GM19468 (cell line): ENCODE measurements around the gene SMCR8.
A peak's percentile ranks its signal among the peaks of the same experiment; 100 is the strongest.
"Not testable (repeated sequence)": the region's sequence is repeated elsewhere in the genome, so short reads cannot be mapped to it uniquely, and the experiment has no call there.

Experiments used
- ATAC-seq: cut with Tn5 transposase; IDR thresholded peaks from one replicate; pipeline ENCODE4 v1.9.1; 2021; ENCODE audit warnings: mild to moderate bottlenecking, moderate library complexity, moderate number of reproducible peaks; ENCODE audit not compliant: unreplicated experiment; ENCODE audit errors: extremely low read depth

Gene SMCR8

DNA sequence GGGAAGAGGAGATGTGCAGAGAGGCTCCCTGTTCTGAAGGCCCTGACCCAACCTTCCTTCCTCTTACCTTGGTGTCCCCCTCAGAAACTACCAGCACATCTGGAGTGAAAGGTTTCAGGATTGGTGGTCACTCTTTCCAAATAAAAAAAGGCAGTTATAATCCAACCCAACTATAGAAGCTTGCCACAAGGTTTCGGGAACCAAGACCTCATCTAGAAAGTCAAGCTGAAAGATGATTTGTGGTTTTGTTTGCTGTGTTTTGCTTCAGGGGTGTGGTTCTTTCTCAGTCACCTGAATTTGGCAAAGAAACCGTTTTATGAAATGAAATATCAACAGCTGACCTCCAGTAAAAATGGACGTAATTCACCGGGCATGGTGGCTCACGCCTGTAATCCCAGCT lies 28.9 kb downstream of the SMCR8 start:
- no peak for ATAC-seq

DNA sequence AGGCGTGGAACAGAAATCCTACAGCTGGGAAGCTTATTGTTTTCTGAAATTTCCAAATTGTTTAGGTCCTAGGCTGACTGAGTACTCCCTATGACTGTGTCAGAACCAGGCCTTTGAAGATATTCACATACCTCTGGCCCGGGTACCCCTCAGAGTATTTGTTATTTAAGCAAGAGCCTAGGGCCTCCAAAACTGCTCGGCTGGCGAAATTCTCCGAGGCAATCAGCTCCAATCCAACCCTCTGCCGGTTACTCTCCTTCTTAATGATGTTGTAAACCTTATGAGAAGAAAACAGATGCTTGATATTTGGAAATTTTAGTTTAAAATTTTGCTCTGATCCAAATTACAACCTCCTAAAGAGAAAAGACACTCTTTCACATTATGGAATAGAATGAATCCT lies 38.4 kb downstream of the SMCR8 start:
- ATAC-seq, result no peak

DNA sequence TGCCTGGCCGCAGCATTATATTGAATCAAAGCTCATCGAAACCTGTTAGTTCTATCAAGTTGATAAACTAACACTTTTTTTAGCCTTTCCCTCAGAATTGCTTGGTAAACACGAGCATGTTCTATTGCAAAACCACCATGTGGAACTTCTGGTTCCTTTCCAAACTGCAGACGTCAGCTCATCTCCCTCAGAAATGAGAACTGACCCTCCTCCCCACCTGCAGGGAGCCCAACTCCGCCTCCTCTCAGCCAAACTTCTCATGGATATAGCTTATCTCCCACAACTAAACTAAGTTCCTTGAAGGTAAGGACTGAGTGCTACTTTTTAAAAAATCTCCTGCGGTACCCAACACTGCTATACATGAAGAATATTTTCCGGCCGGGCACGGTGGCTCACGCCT lies 41.5 kb downstream of the SMCR8 start:
- ATAC-seq, result no peak

DNA sequence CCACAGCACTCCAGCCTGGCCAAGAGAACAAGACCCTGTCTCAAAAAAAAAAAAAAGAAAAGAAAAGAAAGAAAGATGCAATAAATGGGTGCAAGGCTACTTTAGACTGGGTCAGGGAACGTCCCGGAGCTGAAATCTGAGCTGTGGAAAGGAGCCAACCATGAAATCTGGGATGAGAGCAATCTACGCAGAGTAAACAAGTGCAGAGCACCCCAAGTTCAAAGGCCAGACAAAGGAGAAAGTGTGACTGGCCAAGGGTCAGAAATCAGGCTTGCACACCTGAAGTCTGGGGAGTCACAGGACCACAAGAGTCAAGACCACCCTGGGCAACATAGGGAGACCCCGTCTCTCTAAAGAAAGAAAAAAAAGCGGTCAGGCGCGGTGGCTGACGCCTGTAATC lies 45.4 kb downstream of the SMCR8 start:
- ATAC-seq, result no peak

DNA sequence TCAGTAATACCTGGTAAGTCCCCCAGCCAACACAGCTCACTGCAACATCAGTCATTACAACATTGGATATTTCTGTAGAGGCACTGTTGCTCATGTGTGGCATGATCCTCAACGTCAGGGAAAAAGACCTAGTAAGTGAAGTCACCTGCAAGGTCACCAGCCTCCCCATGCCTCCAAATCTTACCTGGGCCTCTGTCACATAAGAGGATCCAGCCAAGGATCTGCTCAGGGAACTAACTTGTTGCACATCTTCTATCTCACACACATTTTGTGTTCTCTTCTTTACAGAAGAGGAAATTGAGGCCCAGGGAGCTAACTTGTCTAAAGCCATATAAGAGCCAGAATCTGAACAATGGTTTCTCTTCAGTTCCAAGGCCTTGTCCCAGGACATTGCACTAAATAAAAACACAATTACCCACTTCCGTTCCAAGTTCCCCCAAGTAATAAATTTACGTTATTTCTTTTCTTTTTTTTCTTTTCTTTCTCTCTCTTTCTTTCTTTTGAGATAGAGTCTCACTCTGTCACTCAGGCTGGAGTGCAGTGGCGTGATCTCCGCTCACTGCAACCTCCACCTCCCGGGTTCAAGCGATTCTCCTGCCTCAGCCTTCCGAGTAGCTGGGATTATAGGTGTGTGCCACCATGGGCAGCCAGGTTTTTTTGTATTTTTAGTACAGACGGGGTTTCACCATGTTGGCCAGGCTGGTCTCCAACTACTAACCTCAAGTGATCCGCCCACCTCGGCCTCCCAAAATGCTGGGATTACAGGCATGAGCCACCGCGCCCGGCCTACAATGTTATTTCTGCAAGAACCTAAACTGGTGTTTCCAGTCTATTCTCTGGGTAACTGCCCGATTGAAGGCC lies 47.0 kb downstream of the SMCR8 start:
- ATAC-seq, result no peak

DNA sequence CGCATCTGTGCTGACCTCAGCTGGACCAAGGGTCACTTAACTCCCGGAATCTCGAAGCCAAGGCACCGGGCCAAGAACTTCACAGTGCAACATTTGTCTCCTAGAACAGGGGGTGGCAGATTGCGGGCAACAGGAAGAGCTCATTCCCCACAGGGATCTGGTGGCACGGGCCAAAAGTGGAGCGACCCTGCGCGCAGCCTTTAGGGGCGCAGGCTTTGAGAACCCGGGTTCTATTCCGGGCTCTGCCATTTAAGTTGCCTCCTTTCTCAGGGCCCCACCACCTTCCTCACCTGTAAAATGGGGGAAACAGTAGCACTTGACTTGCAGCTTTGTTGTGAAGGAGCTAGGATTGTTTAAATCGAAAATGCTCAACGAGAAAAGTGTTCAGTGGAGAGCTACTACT lies 47.6 kb downstream of the SMCR8 start:
- ATAC-seq, result no peak

DNA sequence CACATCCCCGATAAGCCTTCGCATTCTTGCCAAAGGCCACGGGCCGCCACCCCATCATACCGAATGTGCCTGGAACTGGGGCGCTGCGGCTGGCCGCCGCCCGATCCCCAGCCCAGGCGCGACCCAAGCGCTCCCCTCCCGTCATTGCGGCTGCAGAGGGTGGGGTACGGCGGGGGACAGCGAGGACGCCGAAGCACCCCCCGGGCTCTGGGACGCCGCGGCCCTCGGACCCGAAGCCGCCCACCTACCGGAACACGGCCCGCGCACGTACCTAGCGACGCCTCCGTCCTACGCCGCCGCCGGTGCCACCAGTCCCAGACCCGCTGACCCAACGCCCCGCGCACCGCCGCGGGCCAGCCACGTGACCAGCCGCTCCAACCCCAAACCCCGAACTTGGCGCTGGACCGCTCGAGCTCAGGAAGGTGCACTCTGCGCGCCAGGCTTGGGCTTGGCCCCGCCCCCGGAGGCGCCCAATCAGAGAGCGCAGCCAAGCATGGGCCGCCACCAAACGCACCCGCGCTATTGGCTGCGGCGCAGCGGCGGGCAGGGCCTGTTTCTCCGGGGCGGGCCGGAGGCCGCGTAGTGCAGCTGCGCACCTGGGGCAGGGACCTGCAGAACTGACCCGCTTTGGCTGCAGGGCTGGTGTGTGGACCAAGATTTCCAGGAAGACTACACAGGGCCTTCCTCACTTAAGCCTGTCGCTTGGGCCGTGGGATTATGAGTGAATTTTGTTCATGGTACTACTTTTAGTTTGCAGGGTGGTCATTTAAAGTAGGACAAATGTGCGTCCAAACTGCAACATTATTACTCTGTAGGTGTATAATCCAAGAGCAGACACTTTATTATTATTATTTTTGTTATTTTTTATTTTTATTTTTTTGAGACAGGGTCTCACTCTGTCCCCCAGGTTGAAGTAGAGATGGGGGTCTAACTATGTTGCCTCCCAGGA lies 48.3 kb downstream of the SMCR8 start, which contains the start of gene SHMT1:
Gene SHMT1 (minus strand): TSS at position 450 of the 949 bp plus-strand sequence. CDS start 7,569 bp downstream, outside the sequence.
- ATAC-seq, result peak; percentile 98

DNA sequence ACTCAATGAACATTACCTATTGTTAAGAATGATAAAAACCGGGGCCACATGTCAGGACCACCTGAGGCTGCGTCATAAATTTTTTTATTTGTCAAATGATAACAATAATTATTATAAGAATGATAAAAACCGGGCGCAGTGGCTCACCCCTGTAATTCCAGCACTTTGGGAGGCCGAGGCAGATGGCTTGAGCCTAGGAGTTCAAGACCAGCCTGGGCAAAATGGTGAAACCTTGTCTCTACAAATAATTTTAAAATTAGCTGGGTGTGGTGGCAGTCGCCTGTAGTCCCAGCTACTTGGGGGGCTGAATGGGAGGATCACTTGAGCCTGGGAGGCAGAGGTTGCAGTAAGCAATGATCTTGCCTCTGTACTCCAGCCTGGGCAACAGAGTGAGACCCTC lies 49.1 kb downstream of the SMCR8 start:
- ATAC-seq, result no peak

DNA sequence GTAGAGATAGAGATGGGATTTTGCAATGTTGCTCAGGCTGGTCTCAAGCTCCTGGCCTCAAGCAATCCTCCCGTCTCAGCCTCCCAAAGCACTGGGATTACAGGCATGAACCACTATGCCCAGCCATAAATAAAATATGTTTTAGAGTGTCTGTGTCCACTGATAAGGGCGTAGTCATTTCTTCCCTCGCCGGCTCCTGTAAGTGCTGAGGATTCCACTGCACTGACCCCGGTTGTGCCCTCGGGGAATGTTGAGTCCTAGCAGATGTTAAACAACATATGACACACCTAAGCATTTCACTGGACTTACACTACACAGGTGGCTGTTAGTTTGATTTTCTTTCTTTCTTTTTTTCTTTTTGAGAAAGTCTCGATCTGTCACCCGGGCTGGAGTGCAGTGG lies 53.9 kb downstream of the SMCR8 start:
- no peak for ATAC-seq

DNA sequence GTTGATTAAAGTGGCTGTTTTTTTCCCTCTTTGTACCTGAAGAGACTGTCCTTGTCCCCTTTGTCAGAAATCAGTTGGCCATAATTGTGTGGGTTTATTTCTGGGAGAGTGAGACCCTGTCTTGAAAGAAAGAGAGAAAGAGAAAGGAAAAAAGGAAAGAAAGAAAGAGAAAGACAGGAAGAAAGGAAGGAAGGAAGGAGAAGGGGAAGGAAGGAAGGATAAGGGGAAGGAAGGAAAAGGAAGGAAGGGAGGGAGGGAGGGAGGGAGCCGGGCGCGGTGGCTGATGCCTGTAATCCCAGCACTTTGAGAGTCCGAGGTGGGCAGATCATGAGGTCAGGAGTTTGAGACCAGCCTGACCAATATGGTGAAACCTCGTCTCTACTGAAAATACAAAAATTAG lies 55.7 kb downstream of the SMCR8 start:
- ATAC-seq, result no peak

DNA sequence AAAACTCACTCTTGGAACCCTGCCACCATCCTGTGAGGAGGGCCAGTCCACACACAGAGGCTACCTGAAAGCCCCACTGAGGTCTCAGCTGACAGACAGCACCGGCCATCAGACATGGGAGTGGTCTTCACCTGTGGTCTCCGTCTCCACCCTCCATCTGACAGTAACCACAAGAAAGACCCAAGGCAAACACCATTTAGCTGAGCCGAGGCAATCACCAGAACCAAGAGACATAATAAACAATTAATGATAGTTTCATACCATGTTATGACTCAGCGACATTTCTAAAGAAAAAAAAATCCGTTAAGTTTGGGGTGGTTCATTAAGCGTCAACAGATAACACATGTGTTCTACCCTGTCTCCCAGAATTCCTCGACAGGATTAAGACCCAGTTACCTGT lies 56.4 kb downstream of the SMCR8 start:
- no peak for ATAC-seq

DNA sequence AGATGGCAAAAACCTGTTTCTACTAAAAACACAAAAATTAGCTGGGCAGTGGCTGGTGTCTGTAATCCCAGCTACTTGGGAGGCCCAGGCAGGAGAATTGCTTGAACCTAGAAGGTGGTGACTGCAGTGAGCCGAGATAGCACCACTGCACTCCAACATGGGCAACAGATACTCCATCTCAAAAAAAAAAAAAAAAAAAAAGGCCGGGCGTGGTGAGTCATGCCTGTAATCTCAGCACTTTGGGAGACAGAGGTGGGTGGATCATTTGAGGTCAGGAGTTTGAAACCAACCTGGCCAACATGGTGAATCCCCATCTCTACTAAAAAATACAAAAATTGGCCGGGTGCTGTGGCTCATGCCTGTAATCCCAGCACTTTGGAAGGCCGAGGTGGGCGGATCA lies 58.1 kb downstream of the SMCR8 start:
- ATAC-seq, result not testable (repeated sequence)

DNA sequence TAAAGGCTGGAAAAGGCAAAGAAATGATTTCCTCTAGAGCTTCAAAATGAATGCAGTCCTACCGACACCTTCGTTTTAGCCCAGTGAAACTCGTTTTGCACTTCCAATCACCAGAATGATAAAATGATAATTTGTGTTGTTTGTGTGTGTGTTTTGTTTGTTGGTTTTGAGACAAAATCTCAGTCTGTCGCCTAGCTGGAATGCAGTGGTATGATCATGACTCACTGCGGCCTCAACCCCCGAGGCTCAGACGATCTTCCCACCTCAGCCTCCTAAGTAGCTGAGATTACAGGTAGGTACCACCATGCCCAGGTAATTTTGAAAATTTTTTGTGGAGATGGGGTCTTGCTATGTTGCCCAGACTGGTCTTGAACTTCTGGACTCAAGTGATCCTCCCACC lies 59.1 kb downstream of the SMCR8 start:
- no peak for ATAC-seq
